AG10803 (cell line): Measurements from ENCODE around the gene SLC4A5.

Source experiments
- DNase-seq: peaks from one replicate; pipeline ENCODE4 v3.0.0; 2010; ENCODE audit warnings: low read depth
- H3K4me3 ChIP-seq: 2 replicates; pipeline ENCODE4 v1.5.1; 2011; ENCODE audit warnings: mild to moderate bottlenecking, low read length, control low read depth
- TF ChIP-seq, protein P1 (sequence below): conservative IDR thresholded peaks from 2 replicates; pipeline ENCODE4 v1.5.1; 2011; ENCODE audit warnings: mild to moderate bottlenecking, low read length, control low read depth, inconsistent platforms

SLC4A5 gene

DNA sequence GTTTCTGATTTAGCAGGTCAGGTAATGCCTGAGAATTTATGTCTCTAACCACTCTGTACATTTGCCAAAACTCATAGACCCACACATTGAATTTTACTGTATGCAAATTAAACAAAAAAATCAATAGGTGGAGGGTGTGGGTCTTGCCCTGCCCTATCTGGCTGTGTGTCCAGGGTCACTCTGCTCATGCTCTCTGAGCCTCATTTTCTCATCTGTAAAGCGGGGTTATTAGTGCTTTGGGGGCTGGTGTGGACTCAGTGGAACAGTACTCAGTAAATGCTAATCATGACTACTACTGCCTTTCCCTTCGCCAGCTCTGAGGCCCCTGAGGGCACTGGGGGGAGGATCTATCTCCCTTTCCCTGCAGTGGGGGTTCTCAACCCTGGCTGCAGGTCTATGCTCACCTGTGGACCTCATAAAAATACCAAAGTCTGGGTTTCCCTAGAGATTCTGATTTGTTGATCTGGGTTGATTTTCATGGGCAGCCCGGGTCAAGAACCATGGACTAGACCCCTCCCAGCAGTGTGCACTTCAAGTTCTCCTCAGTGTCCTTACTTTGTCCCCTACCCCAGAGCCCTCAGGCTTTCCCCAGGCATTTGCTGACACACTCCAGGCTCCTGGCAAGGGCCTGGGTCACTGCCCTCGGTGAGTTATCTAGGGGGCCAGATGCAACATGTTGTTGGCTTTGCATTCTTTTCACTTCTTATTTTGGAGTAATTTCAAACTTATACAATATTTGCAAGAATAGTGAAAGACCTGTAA, 117.3 kb downstream of the SLC4A5 start:
- TF ChIP-seq, protein P1, sequence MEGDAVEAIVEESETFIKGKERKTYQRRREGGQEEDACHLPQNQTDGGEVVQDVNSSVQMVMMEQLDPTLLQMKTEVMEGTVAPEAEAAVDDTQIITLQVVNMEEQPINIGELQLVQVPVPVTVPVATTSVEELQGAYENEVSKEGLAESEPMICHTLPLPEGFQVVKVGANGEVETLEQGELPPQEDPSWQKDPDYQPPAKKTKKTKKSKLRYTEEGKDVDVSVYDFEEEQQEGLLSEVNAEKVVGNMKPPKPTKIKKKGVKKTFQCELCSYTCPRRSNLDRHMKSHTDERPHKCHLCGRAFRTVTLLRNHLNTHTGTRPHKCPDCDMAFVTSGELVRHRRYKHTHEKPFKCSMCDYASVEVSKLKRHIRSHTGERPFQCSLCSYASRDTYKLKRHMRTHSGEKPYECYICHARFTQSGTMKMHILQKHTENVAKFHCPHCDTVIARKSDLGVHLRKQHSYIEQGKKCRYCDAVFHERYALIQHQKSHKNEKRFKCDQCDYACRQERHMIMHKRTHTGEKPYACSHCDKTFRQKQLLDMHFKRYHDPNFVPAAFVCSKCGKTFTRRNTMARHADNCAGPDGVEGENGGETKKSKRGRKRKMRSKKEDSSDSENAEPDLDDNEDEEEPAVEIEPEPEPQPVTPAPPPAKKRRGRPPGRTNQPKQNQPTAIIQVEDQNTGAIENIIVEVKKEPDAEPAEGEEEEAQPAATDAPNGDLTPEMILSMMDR: no peak
- H3K4me3 ChIP-seq: no peak overlapping the region
- DNase-seq: no peak

DNA sequence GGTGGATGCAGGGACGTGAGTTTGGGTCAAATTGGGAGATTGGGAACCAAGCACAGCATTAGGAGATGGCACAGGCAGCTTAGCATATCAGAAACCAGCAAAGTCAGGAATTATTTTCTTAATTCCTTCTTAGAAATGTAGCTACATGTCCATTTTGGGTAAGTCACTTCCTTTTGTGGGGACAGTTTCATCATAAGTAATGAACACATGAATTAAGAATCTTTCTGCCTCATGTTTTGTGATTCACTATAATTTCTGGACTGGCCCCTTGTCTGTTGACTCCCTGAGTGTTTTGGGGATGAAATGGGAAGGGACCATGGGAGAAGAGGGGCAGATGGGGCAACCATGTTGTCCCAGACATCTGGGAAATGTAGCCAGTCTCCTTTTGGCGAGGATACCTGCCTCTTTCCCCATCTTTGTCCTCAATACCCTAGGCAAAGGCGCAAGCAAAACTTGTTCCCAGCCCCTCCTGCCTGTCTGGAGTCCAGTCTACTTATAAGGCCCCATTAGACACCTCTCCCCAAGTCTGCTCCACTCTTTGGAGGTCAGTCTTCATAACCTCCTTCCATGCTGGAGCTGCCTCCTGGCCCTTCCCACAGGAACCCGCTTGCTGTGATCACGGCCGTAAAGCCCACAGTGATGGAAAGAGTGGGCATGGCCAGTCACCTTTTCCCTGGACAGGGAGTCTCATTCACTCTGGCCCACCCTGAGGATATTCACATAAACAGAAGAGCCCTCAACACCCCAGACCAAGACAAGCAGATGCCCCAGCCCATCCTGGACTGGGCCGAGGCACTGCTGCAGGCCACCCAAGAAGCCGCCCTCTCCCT, 119.1 kb downstream of the SLC4A5 start:
- TF ChIP-seq, protein P1: no peak
- no peak overlapping the region for H3K4me3 ChIP-seq
- peak; percentile 42 for DNase-seq

DNA sequence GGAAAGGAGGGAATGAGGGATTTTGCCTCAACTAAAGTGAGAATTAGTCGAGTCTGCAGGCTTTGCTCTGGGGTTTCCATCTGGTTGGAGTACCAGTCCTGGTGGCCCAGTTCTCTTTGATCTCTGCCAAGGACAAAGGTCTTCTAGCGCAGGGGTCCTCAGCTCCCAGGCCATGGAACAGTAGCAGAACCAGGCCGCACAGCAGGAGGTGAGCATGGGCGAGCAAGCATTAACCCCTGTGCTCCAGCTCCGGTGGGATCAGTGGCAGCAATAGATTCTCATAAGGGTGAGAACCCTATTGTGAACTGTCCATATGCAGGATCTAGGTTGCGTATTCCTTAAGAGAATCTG, 120.9 kb downstream of the SLC4A5 start:
- no peak overlapping the region for H3K4me3 ChIP-seq
- no peak for DNase-seq
- TF ChIP-seq, protein P1: no peak

DNA sequence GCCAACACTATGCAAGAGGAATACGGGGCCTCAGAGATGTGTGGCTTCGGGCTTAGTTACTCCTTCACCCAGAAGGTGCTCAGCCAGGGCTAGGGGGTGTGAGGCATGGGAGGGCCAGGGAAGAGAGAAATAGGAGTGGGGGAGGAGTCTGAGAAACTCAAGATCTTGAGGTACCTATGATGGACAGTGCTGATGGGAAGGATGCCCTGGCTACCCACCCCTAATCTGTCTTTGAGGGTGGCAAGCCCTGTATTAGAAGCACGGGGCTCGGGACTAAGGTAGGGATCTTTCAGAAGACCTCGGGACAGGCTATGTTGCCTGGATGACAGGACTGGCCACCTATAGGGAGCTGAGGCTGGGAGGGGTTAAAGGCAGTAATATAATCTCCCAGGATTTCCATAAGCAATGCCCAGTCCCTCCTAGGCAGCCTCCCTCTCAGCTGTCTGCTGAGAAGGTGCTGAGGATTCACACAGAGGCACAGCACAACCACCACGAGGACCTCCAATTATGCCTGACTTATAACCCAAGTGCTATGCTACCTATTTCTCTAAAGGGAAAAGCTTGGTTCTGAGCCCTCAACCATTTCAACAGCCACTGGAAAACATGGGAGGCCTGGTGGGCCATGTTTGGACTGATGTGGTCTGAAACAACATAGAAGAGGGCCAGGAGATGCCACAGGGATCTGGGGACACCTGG, 121.5 kb downstream of the SLC4A5 start:
- H3K4me3 ChIP-seq: no peak overlapping the region
- TF ChIP-seq, protein P1: no peak
- no peak for DNase-seq

DNA sequence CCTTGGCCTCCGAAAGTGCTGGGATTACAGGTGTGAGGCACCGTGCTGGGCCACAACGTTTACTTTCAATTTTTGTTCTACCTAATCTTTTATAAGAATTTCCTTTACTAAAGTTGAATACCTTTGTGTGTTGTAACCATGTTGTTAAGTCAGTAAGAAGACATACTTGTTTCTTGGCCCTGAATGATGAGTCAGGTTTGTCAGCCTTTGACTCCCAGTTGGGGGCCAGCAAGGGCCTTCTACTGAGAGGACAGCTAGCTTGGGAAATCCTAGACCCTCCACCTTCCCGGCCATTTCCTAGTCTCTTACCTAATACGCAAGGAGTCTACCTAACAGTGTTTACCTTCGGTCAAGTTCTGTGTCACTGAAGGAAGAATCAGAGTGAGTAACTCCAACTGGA, 122.1 kb downstream of the SLC4A5 start:
- H3K4me3 ChIP-seq: no peak overlapping the region
- TF ChIP-seq, protein P1: no peak
- DNase-seq: no peak

DNA sequence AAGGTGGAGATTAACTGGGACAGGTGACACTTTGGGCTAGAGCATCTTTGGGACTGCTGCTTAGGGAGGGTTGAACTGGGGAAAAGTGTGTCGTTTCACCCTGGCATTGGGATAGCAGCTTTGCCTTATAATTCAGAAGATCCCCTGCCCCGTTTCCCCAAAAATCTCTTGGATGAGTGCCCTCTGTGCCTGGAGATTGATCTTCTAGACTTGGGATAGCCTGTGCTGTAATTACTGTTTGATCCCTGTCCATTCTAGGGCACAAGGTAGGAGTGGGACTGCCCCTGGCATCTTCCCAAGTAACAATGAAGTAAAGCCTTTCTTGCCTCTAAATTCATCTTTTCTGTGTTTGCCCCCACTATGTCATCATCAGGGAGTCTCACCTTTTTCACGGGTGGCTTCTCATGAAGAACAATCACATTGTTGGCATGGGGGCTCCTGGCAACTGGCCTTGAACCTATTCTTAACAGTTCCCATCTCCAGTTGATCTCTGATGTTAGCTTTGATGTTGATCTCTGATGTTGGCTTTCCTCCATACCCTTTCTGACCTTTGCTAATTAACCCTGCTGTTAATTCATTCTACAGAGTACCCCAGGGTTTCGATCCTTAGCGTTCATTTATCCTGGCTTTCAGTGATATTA, 123.2 kb downstream of the SLC4A5 start:
- TF ChIP-seq, protein P1: no peak
- DNase-seq: no peak

More for the DNA sequence above, 123.2 kb downstream of the SLC4A5 start:
- H3K4me3 ChIP-seq: no peak overlapping the region
